ENCODE measurements around the gene SPSB2. TPM values are rescaled to one million over a fixed set of nuclear protein-coding genes. Genes with fewer than 3 reads are reported as not detected.
A peak's percentile ranks its signal among the peaks of the same experiment; 100 is the strongest.
"Not testable (repeated sequence)": the region's sequence is repeated elsewhere in the genome, so short reads cannot be mapped to it uniquely, and the experiment has no call there.

SPSB2 gene
- total RNA-seq, 1 experiment from 2014 or later: 9.2 TPM

GRCh38 chr12:6891646-6892001, 18.5 kb upstream of the SPSB2 start:
- H3K27me3 Mint-ChIP-seq (ENCODE audit: insufficient read depth, unreplicated experiment): no peaks in the 10 kb centered on the region
- ChIA-PET CTCF (interaction anchor here (0.6 to 5.0 kb wide), 19 partner anchors 8 to 216 kb away, joined by 3 to 64 read pairs (median 5); partner anchors contain the start of genes LRRC23, MLF2 and SPSB2), POLR2A (interaction anchor here (0.6 to 2.4 kb wide), 25 partner anchors 9 to 1215 kb away, joined by 3 to 37 read pairs (median 3); partner anchors contain the start of genes C12orf57, CDCA3, COPS7A and LPCAT3)
- DNase-seq (ENCODE audit: unreplicated experiment): no peak
- no peaks in the 10 kb centered on the region for H3K36me3 Mint-ChIP-seq (ENCODE audit: insufficient read depth, unreplicated experiment)
- H3K27ac Mint-ChIP-seq (ENCODE audit: low read depth, unreplicated experiment): peak overlapping the region; percentile 74
- H3K4me1 Mint-ChIP-seq (ENCODE audit: insufficient read depth, unreplicated experiment): no peaks in the 10 kb centered on the region
- TSS peak; percentile 52 for BruUV-seq (replicated peaks)
- H3K9me3 Mint-ChIP-seq (ENCODE audit: unreplicated experiment): no peaks in the 10 kb centered on the region
- no peak for TF ChIP-seq CTCF (IDR thresholded peaks at IDR 0.05; ENCODE audit: unreplicated experiment)
- H3K4me3 Mint-ChIP-seq (ENCODE audit: unreplicated experiment): peak overlapping the region; percentile 67
- intact Hi-C loops (cut with micrococcal nuclease): loop anchor here (1.0 kb wide), 2 partner anchors 22 to 39 kb away; partner anchors contain the start of gene USP5

DNA sequence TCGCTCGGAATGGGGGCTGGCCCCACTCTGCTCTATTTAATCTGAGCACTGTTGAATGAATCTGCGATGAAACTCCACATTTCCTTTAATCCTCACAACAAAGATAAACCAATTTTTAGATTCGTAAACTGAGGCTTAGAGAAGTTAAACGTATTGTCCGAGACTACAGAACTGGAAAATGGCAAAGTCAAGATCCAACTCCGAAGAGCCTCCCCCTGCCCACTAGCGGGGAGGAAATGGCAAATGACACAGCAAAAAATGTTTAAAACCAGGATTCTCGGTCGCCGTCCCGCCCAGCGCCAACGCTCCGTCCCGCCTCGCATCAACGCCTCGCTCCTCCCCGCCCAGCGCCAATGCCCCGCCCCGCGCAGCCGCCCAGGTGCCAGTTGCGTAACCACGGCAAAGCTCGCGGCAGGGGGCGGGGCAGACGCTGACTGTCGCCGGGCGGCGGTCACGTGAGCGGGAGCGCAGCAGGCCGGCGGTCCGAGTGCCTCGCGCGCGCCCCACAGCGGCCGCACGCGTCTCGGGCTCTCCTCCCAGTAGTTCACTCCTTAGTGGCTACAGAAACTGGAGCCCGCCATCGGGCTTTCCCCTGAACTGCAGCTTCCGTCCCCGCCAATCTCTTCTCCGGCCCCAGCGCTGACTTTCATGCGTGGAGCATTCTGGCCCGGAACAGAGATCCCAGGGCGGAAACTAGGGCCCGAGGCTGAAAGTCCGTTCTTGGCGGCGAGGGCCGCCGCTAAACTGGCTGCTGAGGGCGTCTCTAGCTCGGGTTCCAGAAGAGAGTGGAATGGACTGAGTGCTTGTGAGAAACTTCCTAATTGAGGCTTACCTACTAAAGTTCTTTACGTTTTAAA, 17.9 kb upstream of the SPSB2 start:
- Mint-ChIP-seq H3K9me3 (ENCODE audit: unreplicated experiment) (no peaks in the 10 kb centered on the region), H3K4me3 (ENCODE audit: unreplicated experiment) (peak overlapping the region; percentile 67), H3K36me3 (ENCODE audit: insufficient read depth, unreplicated experiment) (no peaks in the 10 kb centered on the region), H3K27me3 (ENCODE audit: insufficient read depth, unreplicated experiment) (no peaks in the 10 kb centered on the region), H3K27ac (ENCODE audit: low read depth, unreplicated experiment) (peak overlapping the region; percentile 74), H3K4me1 (ENCODE audit: insufficient read depth, unreplicated experiment) (no peaks in the 10 kb centered on the region)
- TF ChIP-seq CTCF (IDR thresholded peaks at IDR 0.05; ENCODE audit: unreplicated experiment): peak; percentile 60
- intact Hi-C loops (cut with micrococcal nuclease): loop anchor here (1.0 kb wide), 2 partner anchors 22 to 39 kb away; partner anchors contain the start of gene USP5
- CTCF ChIA-PET: interaction anchor here (0.6 to 5.0 kb wide), 19 partner anchors 8 to 217 kb away, joined by 3 to 64 read pairs (median 5); partner anchors contain the start of genes LRRC23, MLF2 and SPSB2
- DNase-seq (ENCODE audit: unreplicated experiment): peak; percentile 93
- POLR2A ChIA-PET: interaction anchor here (0.6 to 2.4 kb wide), 26 partner anchors 9 to 1215 kb away, joined by 3 to 37 read pairs (median 3); partner anchors contain the start of genes C12orf57, CDCA3, COPS7A and LPCAT3
- BruUV-seq (replicated peaks): no TSS peak

- ChIA-PET POLR2A (interaction anchor here (0.5 to 2.4 kb wide), 5 partner anchors 10 to 71 kb away, joined by 3 to 37 read pairs (median 4); partner anchors contain the start of genes SPSB2 and TPI1), CTCF (interaction anchor here (1.2 kb wide), 1 partner anchor 35 kb away, joined by 3 read pairs; no protein-coding TSS in a partner anchor)
- H3K4me1 Mint-ChIP-seq (ENCODE audit: insufficient read depth, unreplicated experiment); H3K36me3 Mint-ChIP-seq (ENCODE audit: insufficient read depth, unreplicated experiment); DNase-seq (ENCODE audit: unreplicated experiment); H3K4me3 Mint-ChIP-seq (ENCODE audit: unreplicated experiment); BruUV-seq (replicated peaks); H3K27me3 Mint-ChIP-seq (ENCODE audit: insufficient read depth, unreplicated experiment); H3K9me3 Mint-ChIP-seq (ENCODE audit: unreplicated experiment); intact Hi-C loops (cut with micrococcal nuclease): not testable (repeated sequence)
- H3K27ac Mint-ChIP-seq (ENCODE audit: low read depth, unreplicated experiment): peak overlapping the region; percentile 74
These were observed 16.9 kb upstream of the SPSB2 start for GRCh38 chr12:6889775-6890573.

- DNase-seq (ENCODE audit: unreplicated experiment); intact Hi-C loops (cut with micrococcal nuclease); H3K4me1 Mint-ChIP-seq (ENCODE audit: insufficient read depth, unreplicated experiment); H3K27me3 Mint-ChIP-seq (ENCODE audit: insufficient read depth, unreplicated experiment); H3K4me3 Mint-ChIP-seq (ENCODE audit: unreplicated experiment); H3K27ac Mint-ChIP-seq (ENCODE audit: low read depth, unreplicated experiment); BruUV-seq (replicated peaks); H3K9me3 Mint-ChIP-seq (ENCODE audit: unreplicated experiment); H3K36me3 Mint-ChIP-seq (ENCODE audit: insufficient read depth, unreplicated experiment): not testable (repeated sequence)
- ChIA-PET POLR2A (interaction anchor here (1.2 kb wide), 1 partner anchor 16 kb away, joined by 4 read pairs; the partner anchor contains the start of gene SPSB2), CTCF (interaction anchor here (1.2 to 1.6 kb wide), 2 partner anchors 16 to 37 kb away, joined by 3 to 7 read pairs; partner anchors contain the start of gene SPSB2)
These were observed 15.7 kb upstream of the SPSB2 start for GRCh38 chr12:6888794-6889193.
